Embryonic facial prominence (tissue), 1 donor: ENCODE results near the gene MAP7D2.

ENCODE experiments used
- DNase-seq: peaks from one replicate; pipeline ENCODE4 v3.0.0-alpha.2; 2016; ENCODE audit errors: extremely low spot score

MAP7D2 gene

DNA sequence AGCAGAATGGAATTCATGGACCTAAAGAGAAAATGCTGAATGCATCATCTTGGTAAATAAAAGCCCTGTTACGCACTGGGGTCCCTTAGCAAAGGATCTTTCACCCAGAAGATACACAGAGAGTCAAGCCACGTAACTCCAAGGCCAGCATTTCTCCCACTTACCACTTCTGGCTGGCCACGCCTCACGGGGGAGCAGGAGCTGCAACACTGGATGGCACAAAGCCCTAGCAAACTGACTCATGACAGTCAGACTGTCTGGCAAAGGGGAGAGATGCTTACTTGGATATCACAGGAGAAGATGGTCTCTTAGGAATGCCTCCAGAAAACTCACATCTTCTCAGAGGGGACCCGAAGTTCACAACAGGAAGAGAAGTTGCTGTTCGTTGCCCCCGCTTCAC is 74.5 kb downstream of the MAP7D2 start:
- DNase-seq, result no peak

DNA sequence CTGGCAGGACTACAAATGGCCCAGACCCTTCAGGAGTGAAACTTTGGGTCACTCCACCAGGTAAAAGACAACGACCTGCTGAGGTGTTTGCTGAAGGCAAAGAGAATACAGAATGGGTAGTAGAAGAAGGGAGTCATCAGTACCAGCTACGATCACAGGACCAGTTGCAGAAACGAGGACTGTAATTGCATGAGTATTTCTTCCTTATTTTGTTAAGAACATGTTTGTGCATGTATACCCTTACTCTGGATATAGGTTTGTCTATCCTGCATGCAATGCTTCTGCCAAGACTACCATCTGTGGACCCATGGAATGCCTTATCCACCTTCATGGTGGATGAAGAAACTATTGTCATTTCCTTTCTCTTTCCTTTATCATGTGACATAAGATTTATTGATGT is 77.7 kb downstream of the MAP7D2 start:
- DNase-seq, result no peak

DNA sequence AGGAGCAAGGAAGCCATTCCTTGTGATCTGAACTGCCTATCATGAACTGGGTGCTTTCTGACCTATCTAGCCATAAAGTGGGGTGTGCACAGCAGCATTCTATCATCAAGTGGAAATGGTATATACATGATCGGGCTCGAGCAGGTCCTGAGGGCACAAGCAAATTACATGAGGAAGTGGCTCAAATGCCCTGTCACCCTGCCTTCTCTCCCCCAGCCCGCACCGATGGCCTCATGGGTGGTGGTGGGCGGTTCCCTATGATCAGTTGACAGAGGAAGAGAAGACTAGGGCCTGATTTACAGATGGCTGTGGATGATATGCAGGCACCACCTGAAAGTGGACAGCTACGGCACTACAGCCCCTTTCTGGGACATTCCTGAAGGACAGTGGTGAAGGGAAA is 79.5 kb downstream of the MAP7D2 start:
- DNase-seq, result no peak

DNA sequence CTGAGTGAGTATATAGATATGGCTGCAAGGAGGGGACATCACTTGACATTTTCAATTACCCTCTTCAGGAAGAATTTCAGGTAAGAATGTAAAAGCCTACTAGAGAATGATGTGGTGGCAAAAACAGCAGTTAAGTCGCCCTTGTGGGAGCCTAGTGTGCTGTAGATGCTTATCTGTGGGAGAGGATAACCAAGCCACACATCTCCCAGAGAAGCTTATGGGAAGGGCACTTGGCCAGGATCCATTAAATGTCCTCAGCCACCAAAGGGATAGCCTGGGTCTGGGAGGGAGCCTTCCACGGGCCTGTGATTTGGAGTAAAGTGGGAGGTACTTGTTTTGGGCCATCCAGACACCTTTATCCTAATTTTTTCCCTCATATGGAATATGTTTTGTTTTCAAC is 84.5 kb downstream of the MAP7D2 start:
- DNase-seq, result no peak

DNA sequence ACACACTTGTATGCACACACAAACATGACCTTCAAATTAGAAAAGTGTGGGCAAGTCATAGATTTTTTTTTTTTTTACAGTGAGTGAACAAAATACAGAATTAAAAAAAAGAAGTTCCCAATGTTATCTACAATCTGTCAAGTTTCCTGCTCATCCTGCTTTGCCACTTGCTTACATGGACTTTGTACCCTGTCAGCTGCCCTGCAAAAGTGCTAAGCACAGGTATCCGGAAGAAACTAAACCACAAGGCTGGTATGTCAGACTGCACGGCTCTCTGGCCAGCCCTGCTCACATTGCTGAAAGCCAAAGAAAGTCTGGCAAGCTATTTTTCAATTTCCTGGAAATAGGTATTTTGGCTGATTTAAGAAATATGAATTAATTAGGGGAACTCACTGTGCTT is 87.0 kb downstream of the MAP7D2 start:
- DNase-seq, result no peak

DNA sequence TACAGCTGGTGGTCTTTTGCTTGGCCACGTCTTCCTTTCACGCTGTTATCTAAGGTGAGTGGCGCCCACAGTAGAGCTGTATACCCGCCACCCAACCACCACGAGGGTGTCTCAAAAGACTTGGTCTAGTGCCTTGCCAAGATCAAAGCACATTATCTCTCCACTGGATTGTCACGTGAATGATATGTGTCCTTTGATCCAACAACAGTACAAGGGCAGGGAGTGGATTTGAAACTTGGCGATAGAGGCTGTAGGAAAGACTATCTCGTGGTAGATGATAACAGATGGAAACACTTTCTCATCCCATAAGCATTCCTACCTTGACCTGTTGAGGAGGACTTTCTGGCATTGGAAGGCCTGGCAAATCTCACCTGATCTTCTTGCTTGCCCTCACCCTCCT is 88.1 kb downstream of the MAP7D2 start:
- no peak for DNase-seq

DNA sequence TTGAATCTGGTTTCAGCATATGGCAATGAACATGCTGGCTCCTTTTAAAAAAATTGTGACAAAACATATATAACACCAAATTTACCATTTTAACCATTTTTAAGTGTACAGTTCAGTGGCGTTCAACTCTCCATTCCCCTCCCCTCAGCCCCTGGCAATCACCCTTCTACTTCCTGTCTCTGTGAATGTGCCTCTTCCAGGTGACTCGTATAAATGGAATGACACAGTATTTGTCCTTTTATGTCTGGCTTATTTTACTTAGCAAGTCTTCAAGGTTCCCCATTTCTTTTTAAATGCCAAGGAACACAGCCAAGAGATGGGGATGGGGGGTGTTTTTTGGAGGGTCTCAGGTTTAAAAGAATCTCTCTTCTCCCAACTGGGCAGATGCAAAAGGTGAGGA is 90.4 kb downstream of the MAP7D2 start:
- no peak for DNase-seq

DNA sequence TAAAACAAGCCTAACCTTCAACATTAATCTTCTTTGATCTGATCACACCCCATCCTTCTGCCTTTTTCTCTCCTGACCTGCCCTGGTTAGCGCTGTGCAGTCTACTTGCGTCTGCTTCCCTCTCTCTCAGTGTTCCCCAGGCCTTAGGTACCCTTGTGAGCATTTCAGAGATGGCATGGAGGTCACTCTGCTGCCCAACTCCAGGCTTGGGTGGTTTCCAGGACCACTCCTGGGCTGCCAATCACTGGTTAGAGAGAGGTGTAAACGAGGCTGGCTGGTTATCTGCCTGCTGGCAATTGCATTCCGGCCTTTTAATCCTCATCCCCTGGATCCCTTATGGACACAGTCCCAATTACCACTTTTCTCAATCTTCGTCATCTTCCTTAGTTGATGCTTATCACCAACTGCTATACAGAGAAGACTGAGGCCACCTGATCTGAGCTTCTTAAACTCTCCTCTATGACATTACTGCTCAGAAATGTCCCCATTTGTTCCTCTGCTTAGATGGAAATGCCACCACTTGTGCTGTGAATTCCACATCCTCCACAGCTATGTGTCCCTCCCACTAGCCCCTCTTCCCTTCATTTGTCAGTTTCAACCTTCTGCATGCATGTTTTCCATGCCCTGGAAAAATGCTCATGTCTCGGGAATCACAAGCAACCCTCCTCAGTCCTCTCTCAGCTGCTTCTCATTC is 96.9 kb downstream of the MAP7D2 start:
- DNase-seq, result no peak

DNA sequence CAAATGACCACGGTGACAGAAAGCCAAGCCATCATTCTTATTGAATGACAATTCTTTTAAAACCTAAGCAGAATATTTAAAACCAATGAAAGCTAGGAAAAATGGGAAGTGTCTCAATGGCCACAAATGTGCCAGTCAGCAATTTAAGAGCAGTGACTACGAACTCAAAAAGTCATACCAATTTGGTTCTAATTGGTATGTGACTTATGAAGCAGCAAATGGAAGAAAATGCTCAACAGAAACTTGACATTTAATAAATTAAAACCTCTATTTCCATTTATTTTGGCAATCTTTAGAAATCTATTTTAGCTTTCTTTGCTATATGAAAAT is 100.1 kb downstream of the MAP7D2 start:
- DNase-seq, result no peak

DNA sequence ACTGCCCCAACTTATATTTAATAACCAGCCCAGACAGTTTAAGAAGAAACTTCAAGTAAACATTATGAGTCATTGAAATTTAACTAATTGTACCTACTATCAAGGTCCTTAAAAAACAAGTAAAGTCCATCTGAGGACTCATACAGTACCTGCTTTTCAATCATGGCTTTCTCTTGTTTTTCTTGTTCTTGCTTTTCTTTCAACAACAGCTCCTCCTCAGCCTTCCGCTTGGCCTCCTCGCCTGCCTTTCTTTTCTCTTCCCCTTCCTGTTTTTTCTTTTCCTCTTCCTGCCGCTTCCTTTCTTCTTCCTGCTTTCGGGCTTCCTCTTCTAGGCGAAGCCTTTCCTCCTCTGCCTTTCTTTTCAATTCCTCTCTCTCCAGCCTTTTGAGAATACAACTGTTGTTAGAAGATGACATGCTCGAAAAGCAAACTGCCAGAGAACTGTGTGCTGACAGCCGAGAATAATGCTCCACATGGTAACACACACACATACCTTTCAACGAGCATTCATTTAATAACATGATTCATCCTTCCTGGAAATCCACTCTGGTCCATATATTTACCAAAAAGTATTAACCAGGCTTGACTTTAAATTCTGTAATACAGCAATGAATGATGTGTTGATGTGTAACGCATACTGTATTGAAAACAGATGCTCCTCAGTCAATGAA is 100.6 kb downstream of the MAP7D2 start:
- DNase-seq, result no peak

DNA sequence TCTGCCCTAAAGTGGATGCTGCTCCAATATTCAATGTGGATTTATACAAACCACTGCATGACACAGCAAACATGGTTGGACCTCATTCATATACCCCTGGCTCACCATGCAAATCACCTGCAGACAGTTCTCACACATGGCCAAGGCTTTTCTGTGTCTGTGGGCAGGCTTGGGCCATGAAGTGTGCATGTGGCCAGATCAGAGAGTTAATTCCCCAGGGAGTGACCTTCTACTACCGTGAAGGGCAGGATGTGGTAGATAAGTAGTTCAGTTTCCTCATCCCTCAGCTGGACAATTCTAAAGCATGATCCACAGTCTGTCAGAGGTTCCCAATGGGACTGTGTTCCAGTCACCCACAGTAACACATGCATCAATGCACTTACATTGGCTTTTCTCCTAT is 101.3 kb downstream of the MAP7D2 start:
- no peak for DNase-seq

DNA sequence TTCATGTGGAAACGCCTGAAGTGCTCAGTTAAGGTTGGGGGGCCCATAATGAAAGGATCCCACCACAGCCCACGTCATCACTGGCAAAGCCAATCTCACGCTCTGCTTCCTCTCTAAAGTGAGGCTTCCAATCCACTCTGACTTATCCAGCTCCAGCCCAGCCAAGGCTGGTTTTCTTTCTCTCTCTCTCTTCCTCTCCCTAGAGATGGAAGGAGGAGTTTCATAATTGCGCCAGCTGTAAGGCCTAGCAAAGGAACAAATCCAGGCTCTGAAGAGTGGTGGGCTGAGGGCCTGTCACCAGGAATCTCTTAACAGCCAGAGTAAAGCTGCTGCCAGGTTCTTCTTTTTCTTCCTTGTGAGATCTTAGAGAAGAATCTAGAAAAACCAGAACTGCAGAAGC is 105.1 kb downstream of the MAP7D2 start:
- no peak for DNase-seq

DNA sequence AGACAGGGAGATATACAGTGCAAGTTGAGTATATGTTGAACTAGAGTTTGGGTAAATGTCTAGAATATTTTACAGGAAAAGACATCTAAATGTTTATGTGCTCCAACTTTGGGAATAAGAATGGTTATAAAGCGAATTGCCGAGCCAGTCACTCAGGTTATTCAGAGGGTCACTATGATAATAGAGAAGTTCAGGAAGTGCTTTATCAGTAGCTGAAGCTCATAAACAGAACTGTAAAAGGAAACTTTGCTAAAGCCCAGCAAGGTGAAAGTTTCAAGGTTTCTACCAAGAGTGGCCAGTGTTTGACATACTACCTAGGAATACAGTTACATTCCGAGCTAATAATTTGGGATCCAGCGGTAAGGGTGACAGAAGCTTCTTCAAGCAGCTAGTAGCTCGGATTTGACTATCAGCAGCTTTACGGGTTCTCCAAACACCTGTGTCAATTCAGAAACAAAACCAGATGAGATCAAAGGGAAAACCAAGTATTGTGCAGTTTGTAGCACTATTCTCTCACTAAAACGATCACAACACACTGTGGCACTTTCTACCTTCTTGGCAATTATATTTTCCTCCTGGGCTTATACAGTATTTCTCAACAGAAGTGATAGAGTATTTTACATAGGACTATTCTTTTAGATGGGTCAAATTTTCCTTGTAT is 108.6 kb downstream of the MAP7D2 start:
- no peak for DNase-seq

DNA sequence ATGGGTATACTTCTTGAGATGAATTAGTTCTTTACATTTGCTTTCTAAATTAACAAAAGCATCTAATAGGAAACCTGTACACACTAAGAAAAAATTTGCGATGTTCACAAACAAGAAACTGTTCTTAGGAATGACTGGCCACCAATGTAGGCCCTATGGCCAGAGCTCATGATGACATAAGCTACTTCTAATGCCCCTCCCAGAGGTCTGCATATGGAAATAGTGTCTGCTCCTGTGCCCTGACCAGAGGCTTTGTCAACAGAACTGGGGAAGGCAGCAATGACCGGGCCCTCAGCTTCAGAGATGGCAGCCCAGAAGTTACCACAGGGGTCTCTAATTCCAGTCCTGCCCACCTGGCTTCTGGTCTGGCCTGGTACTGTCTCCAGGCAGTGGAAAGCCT is 110.8 kb downstream of the MAP7D2 start:
- DNase-seq, result no peak

DNA sequence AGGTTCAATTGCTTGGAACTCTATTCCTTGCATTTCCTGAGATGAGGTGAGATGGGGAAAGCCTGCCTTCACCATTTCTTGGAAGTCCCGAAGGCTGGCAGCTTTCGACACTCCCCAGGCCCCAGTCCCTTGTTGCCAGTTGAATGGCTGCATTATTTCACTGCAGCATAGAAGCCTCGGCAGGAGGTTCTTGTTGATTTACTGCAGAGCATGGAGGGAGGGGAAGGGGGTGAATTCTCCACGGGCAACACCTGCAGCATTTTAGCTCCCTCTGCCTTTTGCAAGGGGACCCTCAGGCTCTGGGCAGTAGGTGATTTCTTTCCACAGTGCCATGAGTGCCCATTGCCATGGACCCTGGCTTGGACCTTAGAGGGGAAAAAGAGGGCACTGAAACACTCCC is 115.1 kb downstream of the MAP7D2 start:
- no peak for DNase-seq

DNA sequence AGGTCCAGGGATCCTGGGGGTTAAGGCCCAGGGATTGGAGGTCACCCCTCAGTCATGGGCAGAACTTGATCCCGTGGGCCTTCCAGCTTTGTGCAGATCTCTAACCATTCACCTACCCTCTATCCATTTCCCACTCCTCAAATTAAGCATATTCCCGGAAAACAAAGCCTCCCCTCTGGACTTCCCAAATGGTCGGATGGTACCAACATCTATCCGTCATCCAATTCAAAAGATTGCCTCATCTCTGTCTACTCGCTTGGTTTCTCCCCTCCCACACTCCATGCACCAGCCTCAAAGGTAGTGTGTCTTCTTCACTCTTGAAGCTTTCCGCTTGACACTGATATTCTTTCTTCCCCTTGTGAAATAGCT is 125.4 kb downstream of the MAP7D2 start:
- no peak for DNase-seq

DNA sequence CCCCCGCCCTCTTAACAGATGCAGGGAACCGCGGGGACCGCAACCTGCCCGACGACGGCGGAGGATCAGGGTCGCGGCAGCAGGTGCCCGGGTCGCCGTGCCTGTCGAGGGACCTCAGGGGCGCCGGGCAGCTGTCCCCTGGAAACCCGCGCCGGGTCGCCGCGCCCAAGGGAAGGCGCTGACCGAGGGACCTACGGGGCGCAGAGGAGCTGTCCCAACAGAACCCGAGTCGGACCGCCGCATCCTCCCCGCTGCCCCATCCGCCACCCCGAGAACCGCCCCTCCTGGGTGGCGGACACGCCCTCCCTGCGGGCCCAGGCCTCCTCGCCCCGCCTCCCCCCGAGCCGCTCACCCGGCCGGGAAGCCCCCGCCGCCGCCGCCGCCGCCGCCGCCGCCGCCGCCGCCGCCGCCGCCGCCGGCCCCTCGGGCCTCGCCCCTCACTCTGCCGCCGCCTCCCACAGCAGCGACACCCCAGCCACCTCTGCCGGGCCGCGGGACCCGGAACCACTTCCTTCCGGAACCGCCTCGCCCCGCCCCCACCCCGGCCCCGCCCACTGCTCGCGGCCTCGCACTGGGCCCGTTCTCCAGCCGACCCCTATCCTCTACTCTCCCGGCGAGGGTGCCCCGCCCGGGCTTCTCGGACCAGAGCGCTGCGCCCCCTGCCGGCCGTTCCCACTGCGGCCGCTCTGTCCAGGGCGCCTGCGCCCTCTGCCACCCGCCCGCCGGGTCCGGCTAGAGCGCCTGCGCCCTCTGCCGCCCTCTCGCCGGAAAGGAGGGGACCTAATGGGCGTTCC is 126.0 kb downstream of the MAP7D2 start, which contains the start of gene BCLAF3:
Gene BCLAF3, minus strand, starts transcription at position 506 of the 794 bp plus-strand sequence. CDS start 20,797 bp downstream, outside the sequence.
- peak; percentile 44 for DNase-seq

DNA sequence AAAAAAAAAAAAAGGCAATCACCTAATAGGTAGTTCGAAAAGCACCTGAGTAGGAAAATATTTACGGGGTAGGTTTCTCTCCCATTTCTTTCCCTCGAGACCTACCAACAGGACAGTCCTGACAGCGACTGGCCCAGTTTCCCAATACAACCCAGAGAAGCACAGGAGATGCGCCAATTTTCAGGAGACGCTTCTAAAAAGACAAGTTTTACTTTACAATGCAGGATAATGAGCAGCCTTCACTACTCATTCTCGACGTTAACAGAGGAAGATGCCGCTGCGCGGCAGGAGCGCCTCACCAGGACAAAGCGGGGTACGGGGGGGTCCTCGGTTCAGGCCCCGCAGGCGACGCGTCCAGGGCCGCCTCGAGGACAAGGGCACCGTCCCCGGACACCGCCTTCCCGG is 126.6 kb downstream of the MAP7D2 start:
- no peak for DNase-seq

DNA sequence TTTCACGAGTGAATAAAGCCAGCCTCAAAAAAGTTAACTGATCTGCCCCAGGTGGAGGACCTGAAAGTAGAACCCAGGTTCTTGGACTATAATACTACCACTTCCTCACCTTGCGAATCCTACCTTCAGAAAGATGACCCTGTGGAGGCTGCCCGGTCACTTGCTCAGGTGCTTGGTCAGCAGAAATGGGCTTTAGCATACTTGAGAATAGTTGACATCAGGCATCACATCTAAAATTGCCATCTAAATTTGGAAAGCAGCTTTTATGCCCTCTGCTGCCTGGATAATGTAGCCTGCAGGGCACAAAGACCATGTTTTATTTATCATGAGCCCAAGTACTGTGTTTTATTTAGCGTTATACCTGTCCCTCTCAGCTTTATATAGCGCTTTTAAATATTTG is 128.9 kb downstream of the MAP7D2 start:
- DNase-seq, result no peak

DNA sequence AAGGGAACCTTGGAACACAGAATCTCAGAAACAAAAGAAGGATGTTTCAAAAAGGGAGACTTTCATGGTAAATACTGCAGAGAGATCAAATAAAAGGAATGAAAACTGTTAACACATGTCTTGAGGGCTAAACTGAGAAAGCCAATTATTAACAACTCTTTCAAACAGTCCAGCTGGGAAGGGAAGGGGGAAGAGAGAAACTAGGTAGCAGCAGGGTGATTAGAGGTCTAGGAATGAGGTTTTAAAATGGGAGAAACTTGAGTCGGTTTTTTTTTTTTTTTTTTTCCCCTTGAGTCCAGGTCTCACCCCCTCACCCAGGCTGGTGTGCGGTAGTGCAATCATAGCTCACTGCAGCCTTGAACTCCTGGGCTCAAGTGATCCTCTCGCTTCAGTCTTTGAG is 130.2 kb downstream of the MAP7D2 start:
- DNase-seq, result no peak

DNA sequence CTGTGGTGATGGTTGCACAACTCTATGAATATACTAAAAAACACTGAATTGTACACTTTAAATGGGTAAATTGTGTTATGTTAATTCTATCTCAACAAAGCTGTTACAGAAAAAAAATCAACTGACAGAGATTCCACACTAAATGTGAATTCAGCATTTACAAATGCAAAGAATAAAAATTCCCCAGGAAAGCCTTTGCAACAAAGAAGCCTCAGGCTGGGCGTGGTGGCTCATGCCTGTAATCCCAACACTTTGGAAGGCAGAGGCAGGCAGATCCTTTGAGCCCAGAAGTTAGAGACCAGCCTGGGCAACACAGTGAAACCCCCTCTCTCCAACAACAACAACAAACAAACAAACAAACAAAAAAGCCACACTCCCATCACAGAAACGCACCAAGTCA is 134.8 kb downstream of the MAP7D2 start:
- DNase-seq, result no peak

DNA sequence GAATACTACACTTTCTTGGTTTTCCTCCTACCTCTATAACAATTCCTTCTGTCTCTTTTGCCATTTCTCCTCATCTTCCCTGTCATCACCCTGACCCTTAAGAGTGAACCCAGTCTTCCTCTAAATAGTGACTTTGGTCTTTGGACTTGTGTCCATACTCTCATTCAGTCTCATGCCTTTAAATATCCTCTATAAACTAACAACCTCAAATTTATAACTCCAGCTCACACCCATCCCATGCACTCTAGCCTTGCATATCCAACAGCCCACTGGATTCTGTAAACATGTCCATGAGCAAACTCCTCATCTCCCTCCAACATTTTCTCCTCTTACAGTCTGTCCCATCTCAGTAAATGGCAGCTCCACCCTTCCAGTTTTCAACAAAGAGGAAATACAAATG is 140.9 kb downstream of the MAP7D2 start:
- no peak for DNase-seq

DNA sequence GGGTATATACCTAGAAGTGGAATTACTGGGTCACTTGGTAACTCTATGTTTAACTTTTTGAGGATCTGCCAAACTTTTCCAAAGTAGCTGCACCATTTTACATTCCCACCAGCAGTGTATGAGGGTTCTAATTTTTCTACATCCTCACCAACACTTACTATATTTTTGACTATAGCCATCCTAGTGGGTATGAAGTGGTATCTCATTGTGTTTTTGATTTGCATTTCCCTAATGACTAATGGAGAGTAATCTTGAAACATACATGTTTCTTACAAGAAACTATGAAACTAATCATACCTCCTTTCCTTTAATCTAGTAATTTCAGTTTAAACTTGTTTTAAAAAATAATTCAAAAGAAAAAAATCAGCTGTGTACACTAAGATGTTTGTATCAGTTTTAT is 143.7 kb downstream of the MAP7D2 start:
- no peak for DNase-seq
